Activated T-helper 1 cell treated with Interleukin-2 at 50 U/mL for 16 hours (primary cell): Measurements from ENCODE around the gene XYLT1.

ENCODE experiments used
- DNase-seq: peaks from one replicate; pipeline ENCODE4 v3.0.0-alpha.2; 2020; ENCODE audit warnings: low read depth

The XYLT1 gene

DNA sequence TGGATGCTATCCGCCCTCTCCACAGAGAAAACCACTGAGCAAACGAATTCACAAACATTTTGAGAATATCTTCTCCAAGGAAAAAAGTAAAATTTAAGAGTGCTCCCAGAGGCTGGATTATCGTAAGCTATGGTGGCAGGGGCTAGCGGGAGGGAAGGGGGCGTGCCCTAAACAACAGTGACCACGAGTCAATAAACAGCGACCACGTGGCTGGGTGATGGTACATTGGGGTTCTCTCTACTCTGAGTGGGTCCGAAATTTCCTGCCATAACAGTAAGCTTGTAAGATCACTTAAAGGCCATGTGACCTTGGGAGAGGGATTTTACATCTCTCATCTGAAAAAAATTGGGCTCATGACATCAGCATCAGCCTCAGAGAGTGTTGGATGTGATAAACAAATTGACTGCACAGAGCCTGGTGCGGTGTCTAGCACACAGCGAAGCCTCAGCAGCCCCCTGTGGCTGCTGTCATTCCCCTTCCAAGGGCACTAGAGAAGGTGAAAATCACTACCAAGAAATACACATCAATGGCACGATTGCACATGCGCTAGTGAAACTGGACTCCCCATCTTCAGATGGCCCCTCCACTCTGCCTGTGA is 213.2 kb downstream of the XYLT1 start:
- DNase-seq = no peak

DNA sequence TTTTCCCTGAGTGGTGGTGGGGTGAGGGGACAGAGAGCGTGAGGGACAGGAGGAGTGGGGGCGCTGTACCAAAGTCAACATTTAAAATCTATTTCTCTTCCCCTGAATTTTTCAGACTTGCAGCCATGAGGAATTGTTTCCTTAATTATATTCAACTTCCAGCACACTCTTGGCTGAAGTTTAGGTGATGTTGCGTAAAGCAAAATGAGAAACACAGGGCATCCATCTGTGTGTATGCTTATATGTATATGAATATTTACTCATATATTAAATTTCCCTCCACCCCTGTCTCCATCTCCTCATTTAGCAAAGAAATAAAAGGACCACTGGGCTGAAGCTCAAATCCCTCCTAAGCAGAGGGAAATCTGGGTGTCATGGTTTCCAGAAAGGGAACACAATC is 218.1 kb downstream of the XYLT1 start:
- no peak for DNase-seq

DNA sequence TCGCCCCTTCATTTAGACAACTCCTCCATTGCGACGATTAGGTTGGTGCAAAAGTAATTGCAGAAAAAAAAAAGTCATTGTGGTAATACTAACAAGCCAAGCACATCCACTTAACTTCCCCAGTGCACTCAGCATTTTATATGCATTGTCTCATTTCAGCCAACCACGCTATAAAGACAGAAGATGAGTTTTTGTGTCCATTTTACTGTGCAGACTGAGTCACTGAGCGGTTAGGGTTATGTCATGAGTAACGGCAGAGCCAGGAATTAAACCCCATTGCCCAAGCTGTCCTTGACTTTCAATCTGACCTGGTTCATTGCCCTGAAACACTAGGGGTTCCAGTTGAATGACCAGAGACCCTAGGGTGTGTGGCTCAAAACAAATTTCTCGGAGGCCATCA is 218.7 kb downstream of the XYLT1 start:
- DNase-seq = no peak

DNA sequence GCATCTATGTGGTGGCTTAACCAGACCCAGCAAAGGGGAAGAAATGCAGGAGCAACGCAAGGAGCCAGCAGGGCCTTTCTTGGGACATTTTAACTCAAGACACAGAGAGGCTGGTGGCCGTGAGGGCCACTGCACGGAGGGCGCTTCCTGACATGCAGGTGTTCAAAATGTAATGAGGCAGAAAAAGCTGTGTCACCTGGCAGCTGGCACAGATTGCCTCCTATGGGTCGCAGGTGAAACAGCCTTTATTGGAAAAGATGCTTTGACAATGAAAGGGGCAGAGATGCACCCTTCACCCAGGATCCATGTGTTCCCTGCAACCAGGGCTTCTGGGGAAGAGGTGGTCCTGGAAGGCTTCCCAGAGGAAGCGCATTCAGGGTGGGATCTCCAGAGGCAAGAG is 219.3 kb downstream of the XYLT1 start:
- DNase-seq = no peak

DNA sequence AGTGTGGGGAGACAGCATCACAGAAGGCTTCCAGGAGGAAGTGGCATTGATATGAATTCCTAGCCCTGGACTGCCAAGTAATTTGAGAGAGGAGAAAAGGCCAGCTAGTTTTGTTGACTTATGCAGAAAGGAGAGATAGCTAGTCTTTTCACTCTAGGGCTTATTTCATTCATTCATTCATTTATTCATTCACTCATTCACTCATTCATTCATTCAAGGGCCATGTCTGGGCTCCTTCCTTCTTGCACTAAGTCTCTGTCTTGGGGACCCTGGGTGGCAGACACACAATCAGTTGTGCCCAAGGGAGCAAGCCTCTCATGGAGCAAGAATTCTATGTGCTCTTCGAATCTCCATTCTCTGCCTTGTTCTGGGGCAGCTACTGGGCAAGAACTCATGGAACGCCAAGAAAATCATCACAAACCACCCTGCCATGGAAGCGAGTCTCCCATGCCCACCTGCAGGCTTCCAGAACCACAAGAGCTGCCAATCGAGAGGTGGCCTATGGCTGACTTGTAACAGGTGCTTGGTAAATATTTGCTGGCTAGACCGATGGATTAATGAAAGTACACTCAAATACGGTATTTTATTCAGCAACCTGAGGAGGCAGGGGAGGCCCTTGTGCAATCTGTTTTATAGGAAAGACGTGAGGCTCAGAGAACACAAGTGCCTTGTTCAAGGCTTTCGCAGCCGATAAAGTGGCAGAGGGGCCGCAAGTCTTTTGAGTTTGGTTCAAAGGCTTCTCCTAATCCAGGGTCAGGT is 223.6 kb downstream of the XYLT1 start:
- DNase-seq = no peak

DNA sequence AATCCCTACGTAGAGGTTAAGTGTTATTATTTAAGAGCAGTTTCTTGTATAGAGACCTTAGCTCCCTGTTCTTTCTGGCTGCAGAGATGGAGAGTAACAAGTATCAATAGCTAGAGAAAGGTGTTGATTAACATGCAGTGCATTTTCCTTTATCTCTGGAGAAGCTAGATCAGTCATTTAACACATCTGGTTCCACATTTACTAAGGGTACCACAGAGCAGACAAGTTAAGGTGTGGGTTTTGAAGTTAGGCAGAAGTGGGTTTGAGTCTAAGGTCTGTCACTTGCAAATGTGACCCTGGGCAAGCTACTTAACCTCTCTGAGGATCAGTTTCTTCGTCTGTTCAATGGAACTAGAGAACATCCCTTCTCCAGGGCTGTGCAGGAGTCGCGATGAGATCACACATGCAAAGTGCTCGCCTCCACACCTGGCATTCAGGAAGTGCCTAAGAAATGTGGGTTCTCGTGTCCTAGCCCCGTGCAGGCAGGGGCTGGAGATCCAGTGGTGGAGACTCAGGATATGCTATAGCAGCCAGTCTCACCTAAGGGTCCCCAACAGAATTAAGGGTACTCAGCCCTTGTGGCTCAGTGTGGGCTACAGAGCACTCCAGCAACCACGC is 224.4 kb downstream of the XYLT1 start:
- DNase-seq = no peak

DNA sequence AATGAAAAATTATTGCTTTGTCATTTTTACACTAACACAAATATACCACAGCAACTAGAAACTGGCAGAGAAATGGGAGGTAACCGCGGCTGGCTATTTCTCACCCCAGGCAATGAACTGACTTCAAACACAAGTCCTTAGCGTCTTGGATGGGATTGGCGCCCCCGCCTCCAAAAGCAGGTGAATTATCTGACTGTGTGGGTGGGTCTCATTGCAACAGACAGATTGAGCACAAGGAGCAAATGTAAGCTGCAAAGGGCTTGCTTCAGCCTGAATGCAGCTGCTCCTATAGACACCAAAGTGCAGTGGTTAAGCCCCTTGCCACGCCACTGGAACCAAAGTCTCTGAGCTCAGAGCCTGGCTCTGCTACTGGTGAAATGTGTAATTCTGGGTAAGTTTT is 225.0 kb downstream of the XYLT1 start:
- DNase-seq = no peak

DNA sequence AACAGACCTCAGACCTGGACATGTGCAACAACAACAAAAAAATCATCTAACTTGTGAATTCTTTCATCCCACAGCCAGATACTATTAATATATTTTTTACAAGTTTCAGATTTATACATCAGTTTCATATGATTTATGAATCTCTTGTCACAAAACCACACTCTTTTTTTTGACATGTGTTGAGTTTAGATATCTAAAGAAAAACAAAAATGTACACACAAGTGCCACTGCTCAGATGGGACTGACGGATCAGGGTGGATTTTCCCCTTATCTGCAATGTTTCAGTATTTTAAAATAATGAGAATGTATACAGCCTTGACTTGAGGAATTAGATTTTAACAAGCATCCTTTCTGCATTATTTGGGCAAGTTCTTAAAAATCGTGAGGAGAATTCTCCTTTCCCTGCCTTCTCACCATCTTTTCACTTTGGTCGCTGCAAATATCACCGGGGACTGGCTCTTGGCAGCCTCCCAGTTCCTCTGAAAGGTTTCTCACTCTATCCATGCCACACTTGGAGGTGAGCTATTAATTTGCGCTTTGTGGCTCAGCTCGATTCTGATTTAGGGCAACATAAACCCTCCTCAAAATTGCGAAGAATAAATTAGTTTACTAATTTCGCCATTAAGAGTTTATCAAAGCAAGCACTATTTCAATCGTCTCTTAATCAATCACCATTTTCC is 225.7 kb downstream of the XYLT1 start:
- DNase-seq = no peak

DNA sequence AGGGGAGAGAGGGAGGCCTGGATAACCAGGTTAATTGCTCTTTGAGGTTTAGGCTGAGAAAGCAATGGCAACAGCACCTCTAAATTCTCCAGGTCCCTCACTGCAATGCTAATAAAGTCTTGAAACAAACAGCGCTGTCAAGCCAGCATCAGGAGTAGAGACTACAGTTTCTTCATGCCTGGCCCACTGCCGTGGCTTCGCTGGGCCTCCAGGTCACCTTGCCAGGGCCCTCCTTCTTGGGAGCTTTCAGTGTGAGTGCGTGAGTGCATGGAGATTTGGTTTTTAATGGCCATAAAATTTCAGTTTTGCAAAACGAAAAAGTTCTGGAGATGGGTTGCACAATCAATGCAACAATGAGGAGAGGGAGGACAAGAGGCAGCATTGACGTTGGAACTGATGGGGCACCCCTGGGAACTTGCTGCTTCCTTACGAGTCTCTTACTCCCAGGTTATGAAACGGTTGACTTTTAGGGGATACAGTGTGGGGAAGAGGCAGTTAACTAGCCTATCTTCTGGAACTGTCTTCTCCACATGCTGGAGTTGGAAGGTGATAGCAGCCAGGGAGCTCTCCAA is 229.4 kb downstream of the XYLT1 start:
- DNase-seq = no peak

DNA sequence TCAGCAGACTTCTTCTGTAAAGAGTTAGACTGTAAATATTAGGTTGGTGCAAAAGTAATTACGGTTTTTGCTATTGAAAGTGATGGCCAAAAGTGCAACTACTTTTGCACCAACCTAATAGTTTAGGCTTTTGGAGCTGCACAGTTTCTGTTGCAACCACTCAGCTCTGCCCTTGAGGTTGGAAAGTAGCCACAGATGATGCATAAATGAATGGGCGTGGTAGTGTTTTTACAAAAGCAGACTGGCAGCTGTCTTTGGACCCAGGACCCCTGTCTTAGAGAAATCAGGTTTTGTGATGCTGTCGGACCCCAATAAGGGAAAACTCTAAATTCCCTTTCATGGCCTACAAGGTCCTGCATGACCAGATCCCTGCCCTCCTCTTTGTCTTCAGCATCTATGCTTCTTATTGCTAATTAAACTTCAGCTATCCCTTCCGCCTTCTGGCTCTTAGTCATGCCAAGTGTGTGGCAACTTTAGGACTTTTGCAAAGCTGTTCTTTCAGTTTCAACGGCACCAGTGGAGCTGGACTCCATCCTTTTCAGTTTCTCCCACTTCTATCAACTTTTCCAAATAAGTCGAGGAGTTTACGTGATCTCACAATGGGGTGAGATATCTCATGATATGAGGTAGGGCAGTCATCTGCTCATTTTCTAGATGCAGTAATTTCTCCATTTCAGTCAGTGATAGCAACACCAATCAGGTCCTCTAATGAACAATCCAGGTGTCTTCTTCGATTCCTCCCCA is 232.3 kb downstream of the XYLT1 start:
- DNase-seq = no peak

DNA sequence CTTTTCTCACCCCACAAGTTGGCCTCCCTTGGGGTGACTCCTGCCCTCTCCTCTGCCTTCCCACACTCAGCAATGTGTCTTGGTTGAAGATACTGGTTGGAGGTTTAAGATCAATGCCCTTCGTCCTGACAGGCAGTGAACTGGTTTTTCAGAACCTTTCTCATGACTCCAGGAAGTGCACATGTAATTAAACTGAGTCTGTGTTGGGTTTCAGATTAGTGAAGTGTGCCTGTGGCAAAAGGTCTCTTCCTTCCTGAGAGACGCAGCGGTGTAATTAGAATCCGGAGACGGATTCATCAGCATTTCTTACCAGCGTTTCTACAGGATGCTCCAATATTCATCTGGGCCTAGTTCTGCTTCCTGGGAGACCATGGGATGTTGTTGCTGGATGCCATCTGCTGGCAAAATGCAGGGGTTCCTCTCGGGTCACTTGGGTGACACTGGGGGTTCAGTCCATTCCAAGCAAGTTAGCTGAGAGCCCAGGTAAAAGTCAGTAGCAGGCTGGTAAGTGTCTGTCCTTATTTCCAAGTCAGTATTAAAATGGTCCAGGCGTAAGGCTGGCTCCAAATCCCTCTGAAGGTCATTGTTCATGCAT is 233.3 kb downstream of the XYLT1 start:
- DNase-seq = no peak

DNA sequence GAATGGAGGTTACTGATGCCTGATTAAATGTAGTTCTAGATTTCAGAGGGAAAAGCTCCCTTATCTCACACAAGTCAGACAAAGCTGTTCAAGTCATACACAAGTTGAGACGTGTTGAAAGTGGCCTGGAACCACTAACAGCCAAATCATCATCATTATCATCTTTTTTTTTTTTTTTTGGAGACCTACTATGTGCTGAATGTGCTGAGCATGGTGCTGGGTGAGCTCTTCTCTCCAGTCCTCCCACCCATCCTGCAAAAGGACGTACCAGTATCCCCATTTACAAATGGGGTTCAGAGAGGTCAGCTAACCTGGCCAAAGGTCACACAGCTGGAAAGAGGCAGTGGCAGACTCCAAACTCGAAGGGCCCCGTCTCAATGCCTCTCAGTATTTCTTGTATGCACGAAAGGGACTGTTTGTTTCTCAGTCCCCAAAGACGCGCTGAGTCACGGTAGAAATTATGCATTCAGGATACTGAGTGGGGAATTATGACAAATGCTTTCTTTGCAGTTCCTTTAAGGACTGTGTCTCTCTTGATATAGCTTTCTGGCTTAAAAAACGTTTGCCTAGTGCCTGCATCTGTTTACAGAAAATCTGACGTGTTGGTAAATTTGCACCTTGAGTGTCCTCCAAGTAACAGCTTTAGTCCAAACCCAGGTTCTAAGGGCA is 235.5 kb downstream of the XYLT1 start:
- no peak for DNase-seq

DNA sequence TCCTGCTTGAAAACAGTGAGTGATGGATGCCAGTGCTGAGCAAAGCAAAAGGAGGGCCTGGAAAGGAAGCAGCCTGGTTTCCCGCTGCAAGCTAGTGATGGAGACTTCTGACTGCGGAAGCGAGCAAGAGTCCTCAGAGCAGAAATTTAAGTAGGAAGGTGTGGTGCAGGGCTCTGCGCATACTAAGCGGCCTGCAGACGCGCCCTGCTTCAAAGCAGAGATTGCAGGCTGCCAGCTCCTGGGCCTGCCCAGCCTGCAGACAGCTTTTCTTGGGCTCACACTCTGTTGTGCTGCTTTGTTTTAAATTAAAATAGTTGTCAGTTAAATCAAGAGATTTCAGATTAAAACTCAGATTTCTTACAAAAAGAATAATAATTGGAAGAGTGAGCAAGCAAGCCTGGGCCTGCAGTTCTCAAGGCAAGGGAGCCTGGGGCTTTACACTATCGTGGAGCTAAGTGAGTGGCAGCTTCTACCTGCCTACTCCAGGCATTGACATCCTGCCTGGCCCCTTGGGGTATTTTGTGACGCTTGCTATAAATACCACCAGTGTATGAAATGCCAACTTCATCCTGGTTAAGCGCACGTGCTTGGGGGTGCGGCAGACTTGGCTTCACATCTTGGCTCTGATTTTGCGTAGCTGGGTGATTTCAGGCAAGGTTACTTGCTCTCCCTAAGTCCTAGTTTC is 237.3 kb downstream of the XYLT1 start:
- no peak for DNase-seq

DNA sequence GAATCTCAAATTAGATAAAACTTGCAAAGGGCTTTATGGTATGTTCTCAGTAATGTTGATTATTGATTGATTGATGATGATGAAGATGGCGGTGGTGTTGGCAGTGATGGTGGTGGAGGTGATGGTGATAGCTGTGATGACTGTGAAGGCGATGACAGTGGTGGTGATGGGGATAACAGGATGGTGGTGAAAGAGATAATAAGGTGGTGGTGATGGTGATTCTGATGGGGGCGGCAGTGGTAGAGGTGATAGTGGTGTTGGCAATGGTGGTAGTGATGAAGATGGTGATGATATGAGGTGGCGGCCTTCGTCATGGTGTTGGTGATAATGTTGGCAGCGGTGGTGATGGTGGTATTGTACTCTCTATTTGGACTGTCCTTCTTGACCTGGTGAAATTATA is 238.3 kb downstream of the XYLT1 start:
- no peak for DNase-seq

DNA sequence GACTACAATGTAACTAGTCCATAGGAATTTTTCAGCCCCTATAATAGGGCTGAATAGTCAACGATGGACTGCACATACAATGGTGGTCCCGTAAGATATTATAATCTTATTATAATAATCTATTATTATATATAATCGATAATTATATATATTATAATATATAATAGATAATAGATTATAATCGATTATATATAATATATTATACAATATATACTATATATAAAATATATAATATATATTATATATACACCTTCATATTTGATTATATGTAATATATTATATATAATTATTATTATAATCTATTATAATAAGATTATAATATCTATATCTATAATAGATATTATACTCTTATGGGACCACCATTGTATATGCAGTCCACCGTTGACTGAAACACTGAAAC is 238.8 kb downstream of the XYLT1 start:
- DNase-seq = no peak

DNA sequence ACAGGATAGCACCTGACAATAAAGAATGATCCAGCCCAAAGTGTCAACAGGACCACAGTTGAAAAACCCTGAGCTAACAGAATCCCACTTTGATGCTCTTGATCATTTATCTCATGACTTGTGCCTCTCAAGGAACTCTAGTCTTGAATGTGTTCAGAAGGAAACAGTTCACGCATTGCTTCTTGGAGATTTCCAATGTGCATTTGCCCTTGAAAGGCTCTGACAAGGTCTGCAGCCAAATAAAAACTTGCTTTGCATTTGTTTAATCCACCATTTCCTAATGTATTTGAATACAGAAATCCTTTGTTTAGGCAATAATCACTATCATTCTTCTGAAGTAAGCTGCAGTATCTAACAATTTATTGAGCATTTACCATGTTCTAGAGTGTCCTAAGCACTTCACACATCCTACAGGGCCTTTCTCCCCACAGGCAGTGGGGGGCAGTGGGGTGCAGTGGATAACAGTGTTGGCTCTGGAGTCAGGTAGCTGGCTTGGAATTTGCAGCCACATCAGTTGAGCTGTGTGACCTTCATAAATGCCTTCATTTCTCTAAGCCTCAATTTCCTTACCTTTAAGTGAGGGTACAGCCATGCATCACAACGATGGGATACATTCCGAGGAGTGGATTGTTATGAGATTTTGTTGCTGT is 239.7 kb downstream of the XYLT1 start:
- no peak for DNase-seq

DNA sequence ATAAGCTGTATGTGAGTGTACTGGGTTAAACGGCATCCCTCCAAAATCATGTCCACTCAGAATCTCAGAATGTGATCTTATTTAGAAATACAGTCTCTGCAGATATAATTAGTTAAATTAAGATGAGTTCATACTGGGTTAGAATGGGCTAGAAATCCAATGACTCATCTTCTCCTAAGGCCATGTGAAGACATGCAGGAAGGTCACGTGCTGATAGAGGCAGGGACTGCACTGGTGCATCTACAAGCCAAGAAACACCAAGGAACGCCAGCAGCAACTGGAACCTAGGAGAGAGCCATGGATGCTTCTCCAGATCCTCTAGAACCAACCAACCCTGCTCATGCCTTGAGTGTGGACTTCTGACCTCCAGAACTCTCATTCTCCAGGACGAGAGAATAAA is 241.0 kb downstream of the XYLT1 start:
- DNase-seq = no peak

DNA sequence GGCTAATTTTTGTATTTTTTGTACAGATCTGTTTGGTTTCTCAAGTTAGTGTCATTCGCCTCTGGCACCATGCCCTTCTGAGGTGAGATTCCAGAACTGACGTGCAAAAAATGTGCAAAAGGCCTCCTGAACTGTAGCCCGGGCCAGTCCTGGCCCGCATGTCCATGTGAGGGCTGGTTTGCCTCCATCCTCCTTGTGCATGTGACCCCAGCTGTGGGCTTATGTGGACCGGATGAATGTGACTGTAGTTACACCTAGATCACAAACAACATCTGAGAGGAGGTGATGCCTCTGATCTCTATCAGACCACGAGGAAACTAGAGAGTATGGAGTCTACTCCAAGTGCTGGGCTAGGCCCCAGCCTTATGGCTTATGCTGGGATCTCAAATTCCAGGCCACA is 241.6 kb downstream of the XYLT1 start:
- DNase-seq = no peak

DNA sequence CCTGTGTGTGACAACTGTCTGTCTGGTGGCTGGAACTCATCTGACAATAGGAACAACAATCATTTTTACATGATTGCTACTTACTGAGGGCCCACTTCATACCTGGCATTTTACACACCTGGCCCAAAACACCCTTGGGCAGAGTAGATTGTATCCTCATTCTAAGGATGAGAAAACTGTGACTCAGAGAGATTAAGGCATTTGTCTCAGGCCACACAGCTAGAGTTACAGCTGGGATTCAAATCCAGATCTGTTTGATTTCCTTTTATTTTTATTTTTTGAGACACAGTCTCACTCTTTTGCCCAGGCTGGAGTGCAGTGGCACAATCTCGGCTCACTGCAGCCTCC is 242.1 kb downstream of the XYLT1 start:
- DNase-seq = no peak
